ENCODE measurements around the gene CIDEC.
"Not testable (repeated sequence)": the region's sequence is repeated elsewhere in the genome, so short reads cannot be mapped to it uniquely, and the experiment has no call there.

Gene CIDEC

GRCh38 chr3:9878700-9879099, 1.4 kb downstream of the CIDEC start:
- no peak for DNase-seq (ENCODE audit: low spot score)
- FAIRE-seq = no peak

- no peak for FAIRE-seq
- no peak for DNase-seq (ENCODE audit: low spot score)
Measured at GRCh38 chr3:9876991-9877390, 3.1 kb downstream of the CIDEC start.

- not testable (repeated sequence) for FAIRE-seq; DNase-seq (ENCODE audit: low spot score)
Measured at GRCh38 chr3:9876255-9876654, 3.8 kb downstream of the CIDEC start.

- DNase-seq (ENCODE audit: low spot score) (no peak), FAIRE-seq (no peak)
Measured at GRCh38 chr3:9875448-9875847, 4.6 kb downstream of the CIDEC start.

- not testable (repeated sequence) for FAIRE-seq; DNase-seq (ENCODE audit: low spot score)
Measured at GRCh38 chr3:9872067-9872466, 8.0 kb downstream of the CIDEC start.

- DNase-seq (ENCODE audit: low spot score) = no peak
Measured at GRCh38 chr3:9870978-9871377, 9.1 kb downstream of the CIDEC start.

GRCh38 chr3:9869955-9870354, 10.1 kb downstream of the CIDEC start:
- DNase-seq (ENCODE audit: low spot score) = no peak
- FAIRE-seq = no peak

More at GRCh38 chr3:9870978-9871377, 9.1 kb downstream of the CIDEC start:
- no peak for FAIRE-seq

GRCh38 chr3:9867106-9867505, 12.9 kb downstream of the CIDEC start:
- no peak for FAIRE-seq
- no peak for DNase-seq (ENCODE audit: low spot score)

- FAIRE-seq (no peak), DNase-seq (ENCODE audit: low spot score) (no peak)
Measured at GRCh38 chr3:9866639-9867038, 13.4 kb downstream of the CIDEC start.

- FAIRE-seq; DNase-seq (ENCODE audit: low spot score): not testable (repeated sequence)
Measured at GRCh38 chr3:9865125-9865637, 14.9 kb downstream of the CIDEC start.

GRCh38 chr3:9864200-9864927, 15.7 kb downstream of the CIDEC start:
- no peak for FAIRE-seq
- DNase-seq (ENCODE audit: low spot score) = peak; percentile 36

- DNase-seq (ENCODE audit: low spot score) = no peak
- FAIRE-seq = no peak
Measured at GRCh38 chr3:9863058-9863772, 16.8 kb downstream of the CIDEC start.

- FAIRE-seq (no peak), DNase-seq (ENCODE audit: low spot score) (no peak)
Measured at GRCh38 chr3:9862391-9863057, 17.5 kb downstream of the CIDEC start.

GRCh38 chr3:9861626-9862130, 18.4 kb downstream of the CIDEC start:
- no peak for DNase-seq (ENCODE audit: low spot score)
- no peak for FAIRE-seq

GRCh38 chr3:9861201-9861600, 18.9 kb downstream of the CIDEC start:
- DNase-seq (ENCODE audit: low spot score) = no peak
- FAIRE-seq = no peak

GRCh38 chr3:9859530-9860025, 20.5 kb downstream of the CIDEC start:
- FAIRE-seq (no peak), DNase-seq (ENCODE audit: low spot score) (no peak)

GRCh38 chr3:9855594-9855993, 24.5 kb downstream of the CIDEC start:
- FAIRE-seq (no peak), DNase-seq (ENCODE audit: low spot score) (no peak)

- DNase-seq (ENCODE audit: low spot score); FAIRE-seq: not testable (repeated sequence)
Measured at GRCh38 chr3:9854291-9854940, 25.6 kb downstream of the CIDEC start.

GRCh38 chr3:9852528-9852927, 27.5 kb downstream of the CIDEC start:
- no peak for FAIRE-seq

GRCh38 chr3:9851926-9852325, 28.1 kb downstream of the CIDEC start:
- not testable (repeated sequence) for FAIRE-seq; DNase-seq (ENCODE audit: low spot score)

More at GRCh38 chr3:9852528-9852927, 27.5 kb downstream of the CIDEC start:
- no peak for DNase-seq (ENCODE audit: low spot score)

GRCh38 chr3:9851383-9851782, 28.7 kb downstream of the CIDEC start:
- DNase-seq (ENCODE audit: low spot score); FAIRE-seq: not testable (repeated sequence)

Measured in urothelium cell line (cell line).